Activated effector memory CD4-positive, alpha-beta T cell treated with anti-CD3 and anti-CD28 coated beads, Interleukin-2, amount 50 U/mL, for 16 hours (primary cell): ENCODE measurements around the gene MAB21L3.
"Not testable (repeated sequence)": the region's sequence is repeated elsewhere in the genome, so short reads cannot be mapped to it uniquely, and the experiment has no call there.

Experiments
- DNase-seq: peaks from one replicate; pipeline ENCODE4 v3.0.0-alpha.2; 2020

MAB21L3 gene

GRCh38 chr1:116139592-116140134 is 28.5 kb downstream of the MAB21L3 start:
- no peak for DNase-seq

DNA sequence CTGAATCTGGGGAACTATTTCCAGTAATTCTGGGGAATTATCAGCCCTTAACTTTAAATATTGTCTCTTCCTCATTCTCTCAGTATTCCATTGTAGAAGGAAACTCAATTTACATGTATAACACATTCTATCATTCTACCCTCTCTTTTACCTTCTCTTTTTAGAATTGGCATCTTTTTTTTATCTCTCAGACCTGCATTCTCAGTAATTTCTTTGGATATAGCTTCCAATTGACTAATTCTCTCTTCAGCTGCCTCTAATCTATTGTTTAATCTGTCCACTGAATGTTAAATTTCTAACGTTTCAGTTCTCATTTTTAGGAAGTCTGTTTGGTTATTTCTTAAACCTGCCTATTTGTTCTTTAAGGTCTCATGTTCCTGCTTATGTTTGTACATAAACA is 33.0 kb downstream of the MAB21L3 start:
- no peak for DNase-seq

DNA sequence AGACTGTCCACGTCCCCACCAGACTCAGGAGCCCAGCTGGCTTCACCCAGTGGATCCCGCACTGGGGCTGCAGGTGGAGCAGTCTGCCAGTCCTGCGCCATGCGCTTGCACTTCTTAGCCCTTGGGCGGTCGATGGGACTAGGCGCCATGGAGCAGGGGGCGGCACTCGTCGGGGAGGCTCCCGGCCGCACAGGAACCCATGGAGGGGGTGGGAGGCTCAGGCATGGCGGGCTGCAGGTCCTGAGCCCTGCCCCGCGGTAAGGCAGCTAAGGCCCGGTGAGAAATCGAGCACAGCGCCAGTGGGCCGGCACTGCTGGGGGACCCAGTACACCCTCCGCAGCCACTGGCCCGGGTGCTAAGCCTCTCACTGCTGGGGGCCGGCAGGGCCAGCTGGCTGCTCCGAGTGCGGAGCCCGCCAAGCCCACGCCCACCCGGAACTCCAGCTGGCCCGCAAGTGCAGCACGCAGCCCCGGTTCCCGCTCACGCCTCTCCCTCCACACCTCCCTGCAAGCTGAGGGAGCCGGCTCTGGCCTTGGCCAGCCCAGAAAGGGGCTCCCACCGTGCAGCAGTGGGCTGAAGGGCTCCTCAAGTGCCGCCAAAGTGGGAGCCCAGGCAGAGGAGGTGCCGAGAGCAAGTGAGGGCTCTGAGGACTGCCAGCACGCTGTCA is 35.4 kb downstream of the MAB21L3 start:
- DNase-seq = not testable (repeated sequence)

DNA sequence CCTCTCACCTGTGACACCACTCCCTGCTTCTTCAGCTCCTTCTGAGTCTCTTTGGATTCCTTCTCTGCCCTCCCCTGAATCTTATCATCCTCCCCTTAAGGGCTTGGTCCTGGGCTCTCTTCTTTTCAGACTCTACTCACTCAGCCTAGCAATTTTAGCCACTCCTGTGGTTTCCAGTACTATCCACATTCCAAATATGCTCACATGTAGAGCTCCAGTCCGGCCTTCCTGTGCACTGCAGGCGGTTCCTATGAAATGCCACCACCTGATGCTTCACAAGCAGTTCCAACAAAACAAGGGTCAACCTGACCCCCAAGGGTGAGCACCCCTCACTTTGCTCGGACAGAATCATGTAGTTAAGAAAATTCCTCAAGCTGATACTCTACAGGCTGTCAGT is 35.9 kb downstream of the MAB21L3 start:
- no peak for DNase-seq

DNA sequence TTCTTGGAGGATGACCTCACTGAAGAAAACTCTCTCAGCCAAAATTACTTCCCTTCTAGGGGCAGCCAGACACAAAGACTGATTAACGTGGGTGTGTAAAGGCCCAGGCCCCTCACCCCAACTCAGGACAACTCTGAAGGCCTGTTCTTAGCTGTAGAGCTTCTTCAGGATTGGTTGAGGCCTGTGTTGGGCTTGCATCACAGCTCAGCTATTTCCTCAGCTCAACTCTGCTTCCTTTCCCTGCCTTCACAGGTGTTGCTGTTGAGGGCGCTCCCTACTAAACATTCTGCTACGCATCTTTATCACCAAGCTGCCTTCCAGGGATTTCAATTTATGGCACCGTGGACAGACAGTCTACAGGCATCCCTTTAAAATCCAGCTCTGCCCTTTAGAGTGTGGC is 36.8 kb downstream of the MAB21L3 start:
- no peak for DNase-seq

GRCh38 chr1:116148967-116149366 is 37.8 kb downstream of the MAB21L3 start:
- no peak for DNase-seq

DNA sequence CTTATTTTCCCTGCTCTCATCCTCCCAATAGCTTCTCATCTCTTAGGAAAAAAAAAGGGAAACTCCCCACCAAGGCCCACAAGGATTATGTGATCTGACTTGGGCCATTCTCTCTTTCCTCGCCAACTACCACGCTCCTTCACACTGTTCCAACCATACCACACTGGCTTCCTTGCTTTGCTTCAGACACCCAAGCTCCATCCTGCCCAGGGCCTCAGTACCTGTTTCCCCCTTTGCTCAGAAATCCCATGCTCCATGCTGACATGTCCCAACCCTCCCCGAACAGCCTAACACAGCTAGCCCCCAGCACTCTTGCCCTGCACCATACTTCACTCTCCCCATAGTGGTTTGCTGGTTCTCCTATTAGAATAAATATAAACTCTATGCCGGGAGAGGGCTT is 39.2 kb downstream of the MAB21L3 start:
- no peak for DNase-seq

DNA sequence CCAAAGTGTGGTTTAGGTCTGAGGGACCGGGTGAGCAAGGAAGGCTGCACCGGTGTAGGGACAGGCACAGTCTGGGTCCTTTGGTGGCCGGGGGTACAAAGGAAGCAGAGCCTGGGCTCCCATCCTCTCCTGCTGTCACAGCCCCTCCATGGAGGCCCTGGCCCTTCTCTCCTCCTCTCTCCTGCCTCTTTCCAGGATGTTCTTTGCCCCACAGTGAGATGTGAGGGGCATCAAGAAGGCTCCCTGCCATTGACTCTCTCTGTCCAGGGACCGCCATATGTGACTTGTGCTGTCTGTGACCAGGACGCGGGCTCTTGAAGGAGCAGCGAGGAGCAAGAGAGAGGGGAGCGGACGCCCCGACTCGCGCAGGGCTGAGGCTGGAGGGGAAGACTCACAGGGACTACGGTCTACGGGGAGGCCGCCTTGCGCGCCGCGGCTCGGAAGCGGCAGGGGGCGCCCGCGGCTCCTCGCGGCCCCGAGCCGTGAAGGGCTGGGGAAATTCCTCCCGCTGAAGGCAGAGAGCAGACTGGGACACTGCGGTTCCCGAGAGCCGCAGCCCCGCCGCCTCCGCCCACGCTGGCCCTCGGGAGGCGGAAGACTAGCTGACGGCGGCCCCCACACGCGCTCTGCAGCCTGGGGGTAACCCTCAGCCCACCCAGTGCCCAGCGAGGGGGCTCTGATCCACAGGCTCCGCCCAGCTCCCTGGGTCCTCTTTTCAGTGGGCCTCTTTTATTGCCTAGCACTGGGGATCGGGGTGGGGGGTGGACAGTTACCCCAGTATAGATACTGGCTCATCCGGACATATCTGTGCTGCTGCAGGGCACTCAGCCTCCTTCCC is 40.8 kb downstream of the MAB21L3 start:
- peak; percentile 91 for DNase-seq

GRCh38 chr1:116152577-116152943 is 41.4 kb downstream of the MAB21L3 start:
- DNase-seq = no peak

GRCh38 chr1:116152950-116153691 is 41.9 kb downstream of the MAB21L3 start:
- DNase-seq = no peak

GRCh38 chr1:116153692-116154031 is 42.5 kb downstream of the MAB21L3 start:
- no peak for DNase-seq

DNA sequence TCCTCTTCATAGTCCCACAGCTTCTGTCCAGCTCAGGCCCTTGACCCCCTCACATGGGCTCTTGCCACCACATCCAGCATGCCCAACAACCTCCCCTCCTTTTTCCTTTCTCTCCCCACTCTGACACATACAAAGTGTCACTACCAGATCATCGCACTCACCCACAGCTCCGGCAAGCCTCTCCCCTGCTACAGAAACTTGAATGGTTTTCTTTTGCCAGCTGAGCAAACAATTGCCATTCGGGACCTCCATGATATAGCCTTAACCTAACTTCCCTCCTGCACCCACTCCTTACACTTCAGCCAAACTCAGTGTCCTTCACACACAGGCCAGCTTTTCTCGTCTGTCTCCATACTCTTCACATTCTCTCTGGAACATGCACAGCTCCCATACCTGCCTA is 43.3 kb downstream of the MAB21L3 start:
- DNase-seq = no peak

DNA sequence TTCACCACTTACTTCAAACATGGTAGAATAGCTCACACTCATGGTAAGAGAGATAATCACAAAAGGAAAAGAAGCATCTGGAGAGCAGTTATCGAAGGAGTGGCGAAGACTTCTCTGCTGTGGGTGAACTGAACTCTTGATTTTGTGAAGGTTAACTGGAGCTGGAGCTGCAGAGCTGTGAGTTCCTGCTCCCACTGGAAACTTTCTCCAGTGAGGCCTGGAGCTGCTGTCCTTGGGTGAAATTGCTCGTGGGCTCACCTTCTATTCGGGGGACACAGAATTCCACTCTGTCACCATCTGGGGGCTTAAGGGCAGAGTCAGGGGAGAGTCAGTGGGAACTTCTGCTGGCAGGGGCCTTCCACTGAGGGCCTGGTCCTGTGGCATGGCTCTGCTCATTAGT is 45.9 kb downstream of the MAB21L3 start:
- DNase-seq = no peak

- no peak for DNase-seq
These were observed 48.0 kb downstream of the MAB21L3 start for GRCh38 chr1:116159177-116159576.

- DNase-seq = no peak
These were observed 48.4 kb downstream of the MAB21L3 start for GRCh38 chr1:116159611-116160010.

DNA sequence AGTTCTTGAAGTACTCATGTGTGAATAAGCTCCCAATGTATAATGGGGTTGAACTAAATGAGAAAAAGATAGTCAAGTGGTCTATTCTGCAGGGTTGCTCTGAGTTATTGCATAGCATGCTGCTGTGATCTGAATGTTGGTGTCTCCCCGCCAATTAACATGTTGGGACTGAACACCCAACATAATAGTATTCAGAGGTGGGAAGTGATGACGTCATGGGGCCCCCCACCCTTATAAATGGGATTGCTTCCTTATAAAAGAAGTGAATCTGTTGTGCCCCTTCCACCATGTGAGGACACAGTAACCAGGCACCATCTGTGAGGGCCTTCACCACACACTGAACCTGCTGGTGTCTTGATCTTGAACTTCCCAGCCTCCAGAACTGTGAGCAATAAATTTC is 50.2 kb downstream of the MAB21L3 start:
- DNase-seq = no peak

DNA sequence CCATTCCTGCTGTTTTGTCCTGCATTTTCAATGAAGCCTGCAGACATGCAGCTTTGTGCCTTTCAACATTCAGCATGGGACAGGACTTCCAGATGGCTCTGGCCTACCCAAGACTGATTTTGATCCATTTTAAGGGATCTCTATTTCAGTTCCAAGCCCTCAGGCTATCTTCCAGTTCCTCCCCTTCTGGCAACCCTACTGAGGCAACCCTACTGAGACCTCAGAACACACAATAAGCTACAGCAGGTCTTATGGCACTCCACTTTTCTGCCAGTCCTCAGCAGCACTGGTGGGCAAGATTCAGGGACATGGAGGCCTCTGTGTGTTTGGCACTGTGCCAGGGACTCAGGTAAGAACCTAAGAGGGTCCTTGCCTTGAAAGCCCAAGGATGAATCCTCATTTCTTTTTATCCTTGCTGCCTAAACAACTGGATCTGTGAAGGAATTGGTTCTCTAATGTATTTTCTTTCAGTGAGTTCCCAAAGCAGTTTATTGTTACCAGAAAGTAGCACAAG is 50.7 kb downstream of the MAB21L3 start:
- DNase-seq = no peak

- no peak for DNase-seq
These were observed 52.3 kb downstream of the MAB21L3 start for GRCh38 chr1:116163533-116163932.

DNA sequence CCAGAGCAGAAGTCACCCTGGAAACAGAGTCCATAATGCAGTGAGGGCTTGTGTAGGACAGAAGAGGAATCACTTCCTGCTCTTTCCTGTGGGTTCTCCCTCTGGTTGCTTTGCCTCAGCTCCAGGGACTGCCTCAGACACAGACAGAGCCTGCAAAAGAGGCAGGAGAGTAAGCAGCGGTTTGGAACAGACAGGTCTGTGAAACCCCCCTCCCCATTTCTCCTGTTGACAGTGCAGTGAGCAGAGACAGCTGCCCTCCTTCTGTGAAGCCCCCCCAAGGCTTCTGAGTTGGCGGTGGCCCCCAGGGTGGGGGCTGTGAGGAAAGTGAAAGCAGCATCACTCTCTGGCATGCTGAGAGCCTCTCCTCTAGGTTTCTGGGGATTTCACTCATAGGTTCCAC is 53.0 kb downstream of the MAB21L3 start:
- DNase-seq = no peak

- DNase-seq = no peak
These were observed 53.6 kb downstream of the MAB21L3 start for GRCh38 chr1:116164604-116165368.

- no peak for DNase-seq
These were observed 54.4 kb downstream of the MAB21L3 start for GRCh38 chr1:116165572-116165971.

GRCh38 chr1:116166011-116166571 is 54.9 kb downstream of the MAB21L3 start:
- DNase-seq = no peak
